GM20431 (cell line): ENCODE results near the gene FOCAD.

Source experiments
- in situ Hi-C: fragments of 300-500 bp; cut with MseI, MboI; formaldehyde crosslinking; loops from one replicate; pipeline ENCODE4 v1.15.0; 2020; ENCODE audit warnings: low sequenced_read_pairs; ENCODE audit not compliant: unreplicated experiment

Gene FOCAD

GRCh38 chr9:20784196-20784595 is 100.1 kb downstream of the FOCAD start:
- in situ Hi-C loops = no loop called here

DNA sequence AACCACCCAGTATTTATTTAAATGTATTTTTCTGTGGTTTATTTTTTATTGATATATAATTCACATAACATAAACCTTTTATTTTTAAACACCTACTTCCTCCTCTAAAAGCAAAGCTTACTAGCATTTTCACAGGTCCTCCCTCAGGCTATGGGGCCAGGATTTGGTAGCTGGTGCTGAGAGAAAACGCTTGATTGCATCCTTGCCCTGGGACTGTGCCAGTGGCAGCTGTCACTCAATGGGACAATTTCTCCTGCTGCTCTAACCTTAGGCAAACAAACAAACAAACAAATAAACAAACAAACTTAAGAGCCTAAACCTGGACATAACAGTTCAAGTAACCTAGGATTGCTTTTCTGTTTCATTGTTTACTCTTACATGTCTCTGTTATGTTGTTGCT is 102.7 kb downstream of the FOCAD start:
- in situ Hi-C loops = no loop called here

DNA sequence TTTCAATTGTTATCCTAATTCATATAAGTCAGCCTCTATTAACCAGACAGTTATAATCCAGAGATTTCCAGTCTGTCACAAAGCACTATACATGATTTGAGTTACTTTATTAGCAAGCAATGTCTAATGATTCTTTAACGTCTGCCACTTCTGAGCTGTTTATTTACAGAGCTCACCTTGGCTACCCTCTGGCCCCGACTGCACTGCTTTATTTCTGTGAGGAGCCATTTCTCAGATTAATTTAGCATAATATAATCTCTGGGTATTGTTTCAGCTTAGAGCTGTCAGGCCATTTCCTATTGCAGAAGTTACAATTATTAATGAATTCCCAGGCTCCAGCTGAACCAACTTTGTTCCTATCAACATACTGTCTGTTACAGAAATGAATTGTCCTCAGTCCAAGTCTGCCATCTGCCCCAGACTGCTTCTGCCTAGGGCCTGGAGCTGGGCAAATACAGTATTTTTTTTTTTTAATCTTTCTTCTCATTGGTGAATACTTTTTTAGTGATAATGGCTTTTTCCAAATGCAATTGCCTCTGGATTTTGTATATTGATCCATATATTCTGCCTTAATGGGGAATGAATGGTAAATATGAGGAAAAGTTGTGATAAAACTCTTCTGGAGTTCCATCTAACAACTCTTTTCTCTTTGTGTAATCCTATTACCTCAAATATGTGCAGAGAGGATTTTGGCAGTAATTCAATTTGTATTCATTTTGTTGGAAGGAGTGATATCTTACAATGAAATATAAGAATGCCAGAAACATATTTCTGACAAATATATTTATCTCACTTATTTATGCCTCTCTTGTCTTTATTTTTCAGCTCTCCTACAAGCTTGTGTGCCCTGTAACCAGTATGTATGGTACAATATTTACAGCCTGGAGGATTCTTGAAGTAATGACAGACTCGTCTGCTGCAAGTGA is 104.7 kb downstream of the FOCAD start:
- in situ Hi-C loops = no loop called here

- in situ Hi-C loops = no loop called here
Observed at GRCh38 chr9:20790721-20791120, 106.7 kb downstream of the FOCAD start.

DNA sequence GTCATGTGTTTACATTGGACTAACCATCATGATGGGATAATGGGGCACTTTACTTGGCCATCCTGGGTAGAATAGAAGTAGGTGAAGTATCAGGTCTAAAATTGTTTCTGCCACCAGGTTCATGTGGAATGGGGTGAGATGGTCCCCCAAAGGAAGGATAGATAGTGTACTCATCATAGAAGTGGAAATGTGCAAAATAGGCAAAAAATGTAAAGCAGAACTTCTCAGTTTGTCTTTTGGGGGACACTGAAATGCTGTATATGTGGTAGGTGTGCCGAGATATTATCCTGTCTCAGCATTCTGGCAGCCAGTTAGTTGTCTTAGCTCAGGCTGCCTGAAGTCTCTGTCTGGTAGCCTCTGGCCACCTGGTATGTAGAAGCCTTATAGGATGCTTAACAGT is 107.6 kb downstream of the FOCAD start:
- in situ Hi-C loops = no loop called here

GRCh38 chr9:20804489-20805250 is 120.6 kb downstream of the FOCAD start:
- in situ Hi-C loops = no loop called here

- in situ Hi-C loops = no loop called here
Observed at GRCh38 chr9:20805766-20806165, 121.7 kb downstream of the FOCAD start.

GRCh38 chr9:20808002-20808401 is 123.9 kb downstream of the FOCAD start:
- in situ Hi-C loops = no loop called here

GRCh38 chr9:20811872-20812271 is 127.8 kb downstream of the FOCAD start:
- in situ Hi-C loops = no loop called here

DNA sequence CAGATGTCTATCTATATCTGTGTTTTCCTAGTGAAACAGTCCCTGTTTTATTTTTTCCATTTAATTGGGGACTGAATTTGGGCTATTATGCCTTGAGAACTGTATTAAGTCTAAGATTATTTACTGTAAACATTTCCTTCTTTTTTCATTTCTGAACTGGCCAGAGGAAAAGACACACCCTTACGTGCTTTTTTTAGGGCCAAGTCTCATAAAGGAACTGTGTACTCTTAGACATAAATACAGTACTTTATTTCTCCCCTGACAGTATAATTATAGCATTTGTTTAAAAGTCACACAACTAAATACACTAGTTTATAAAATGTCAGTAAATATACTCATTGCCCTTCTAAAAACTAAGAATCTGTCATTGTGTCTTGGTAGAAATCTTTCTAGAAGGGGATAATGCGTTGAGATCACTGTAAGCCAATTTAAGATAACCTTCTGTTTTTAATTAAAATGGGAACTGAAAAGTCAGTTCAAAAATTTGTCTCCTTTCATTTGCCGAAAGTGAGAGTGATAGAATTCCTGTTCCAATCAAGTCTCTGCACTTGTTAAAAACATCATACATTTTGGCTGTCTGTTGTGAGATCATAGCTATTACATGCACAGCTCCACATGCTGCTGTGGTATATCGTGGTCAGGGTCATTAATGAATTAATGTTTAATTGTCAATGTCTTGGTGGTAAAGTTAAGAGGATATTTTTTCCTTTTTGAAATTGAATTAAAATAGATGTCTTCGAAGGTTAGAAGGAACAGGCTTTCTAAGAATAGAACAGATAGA is 132.1 kb downstream of the FOCAD start:
- in situ Hi-C loops = no loop called here

DNA sequence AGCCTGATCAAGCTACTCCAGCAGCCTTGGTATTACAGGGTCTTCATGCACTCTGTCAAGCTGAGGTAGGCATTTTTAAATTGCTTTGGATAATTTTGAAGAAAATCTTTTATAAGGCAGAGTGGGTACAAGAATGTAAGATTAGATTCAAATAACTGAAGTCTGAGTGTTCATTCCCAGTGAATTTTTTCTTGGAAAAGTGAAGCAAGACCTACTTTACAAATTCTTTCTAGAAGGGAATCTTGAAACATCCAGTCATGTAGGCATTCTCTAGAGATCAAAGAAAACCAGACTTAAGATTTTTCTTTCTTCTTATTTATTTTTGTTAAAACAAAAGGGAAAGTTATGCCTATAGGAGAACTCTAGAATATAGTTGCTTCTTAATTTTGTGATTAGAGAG is 139.0 kb downstream of the FOCAD start:
- in situ Hi-C loops = no loop called here

GRCh38 chr9:20831028-20831427 is 147.0 kb downstream of the FOCAD start:
- in situ Hi-C loops = no loop called here

- in situ Hi-C loops = no loop called here
Observed at GRCh38 chr9:20832775-20833174, 148.7 kb downstream of the FOCAD start.

GRCh38 chr9:20835377-20836286 is 151.6 kb downstream of the FOCAD start:
- in situ Hi-C loops = no loop called here

DNA sequence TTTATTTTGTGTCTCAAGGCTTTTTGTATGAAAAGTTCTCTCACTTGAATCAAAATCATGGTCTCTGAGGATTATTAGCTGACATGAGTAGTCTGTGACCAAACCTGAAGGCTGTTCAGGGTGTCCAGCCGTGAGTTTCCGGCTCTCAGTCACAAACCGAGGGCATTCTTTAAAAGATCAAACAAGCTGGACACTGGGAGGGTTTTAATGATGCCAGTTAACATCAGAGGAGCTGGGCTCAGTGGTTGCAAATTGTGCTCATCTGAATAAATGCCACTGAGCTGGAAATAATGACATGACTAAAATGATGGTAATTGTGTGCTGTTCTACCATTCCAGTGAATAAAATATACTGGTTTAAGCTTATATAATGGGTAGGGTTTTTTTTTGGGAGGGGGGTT is 153.1 kb downstream of the FOCAD start:
- in situ Hi-C loops = no loop called here

GRCh38 chr9:20838218-20838617 is 154.2 kb downstream of the FOCAD start:
- in situ Hi-C loops = no loop called here

GRCh38 chr9:20844916-20845315 is 160.9 kb downstream of the FOCAD start:
- in situ Hi-C loops = no loop called here

DNA sequence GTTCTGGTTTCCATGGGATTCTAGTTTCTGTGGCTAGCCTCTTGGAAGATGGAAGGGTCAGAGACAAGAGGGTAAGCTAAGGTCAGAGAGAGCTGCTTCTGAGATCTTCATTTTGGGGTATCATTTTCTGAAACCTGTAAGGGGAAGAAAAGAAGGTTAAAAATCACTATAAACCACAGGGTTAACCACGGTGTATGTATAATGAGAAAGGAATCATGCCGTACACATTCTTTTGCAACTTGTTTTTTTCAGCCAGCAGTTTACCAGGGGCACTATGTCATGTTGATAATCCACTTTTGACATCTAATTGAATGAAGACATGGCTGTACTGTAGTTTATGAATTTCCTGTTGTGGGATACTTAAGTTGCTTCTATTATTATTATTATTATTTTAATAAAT is 164.4 kb downstream of the FOCAD start:
- in situ Hi-C loops = no loop called here

- in situ Hi-C loops = no loop called here
Observed at GRCh38 chr9:20853866-20854265, 169.8 kb downstream of the FOCAD start.

DNA sequence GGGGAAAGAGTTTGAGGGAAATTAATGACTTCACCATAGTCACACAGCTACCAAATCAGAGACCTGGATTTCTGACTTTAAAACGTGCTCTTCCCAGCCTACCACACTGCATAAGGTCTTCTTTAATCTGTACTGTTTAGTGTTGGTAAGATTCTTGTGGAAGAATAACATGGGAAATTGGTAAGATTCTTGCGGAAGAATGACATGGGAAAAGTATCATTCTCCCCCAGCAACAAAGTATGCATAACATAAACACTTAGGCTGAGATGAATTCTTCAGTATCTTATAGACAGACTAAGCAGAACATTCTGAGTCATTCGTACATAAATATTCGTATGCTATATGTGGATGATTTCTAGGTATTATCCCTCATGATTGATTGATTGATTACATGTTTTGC is 170.4 kb downstream of the FOCAD start:
- in situ Hi-C loops = no loop called here
